ENCODE measurements around the gene TUBD1.
"Not testable (repeated sequence)": the region's sequence is repeated elsewhere in the genome, so short reads cannot be mapped to it uniquely, and the experiment has no call there.

Gene TUBD1, protein sequence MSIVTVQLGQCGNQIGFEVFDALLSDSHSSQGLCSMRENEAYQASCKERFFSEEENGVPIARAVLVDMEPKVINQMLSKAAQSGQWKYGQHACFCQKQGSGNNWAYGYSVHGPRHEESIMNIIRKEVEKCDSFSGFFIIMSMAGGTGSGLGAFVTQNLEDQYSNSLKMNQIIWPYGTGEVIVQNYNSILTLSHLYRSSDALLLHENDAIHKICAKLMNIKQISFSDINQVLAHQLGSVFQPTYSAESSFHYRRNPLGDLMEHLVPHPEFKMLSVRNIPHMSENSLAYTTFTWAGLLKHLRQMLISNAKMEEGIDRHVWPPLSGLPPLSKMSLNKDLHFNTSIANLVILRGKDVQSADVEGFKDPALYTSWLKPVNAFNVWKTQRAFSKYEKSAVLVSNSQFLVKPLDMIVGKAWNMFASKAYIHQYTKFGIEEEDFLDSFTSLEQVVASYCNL

GRCh38 chr17:59892924-59893675, at the start of gene TUBD1, which contains the start of gene RPS6KB1:
TSS of gene TUBD1 (minus strand) at chr17:59892943. CDS start at chr17:59891002, 1,941 bp downstream.
TSS of gene RPS6KB1 (plus strand) at chr17:59893121. CDS start at chr17:59893185, 64 bp downstream.
- peak; percentile 96 for DNase-seq

DNA sequence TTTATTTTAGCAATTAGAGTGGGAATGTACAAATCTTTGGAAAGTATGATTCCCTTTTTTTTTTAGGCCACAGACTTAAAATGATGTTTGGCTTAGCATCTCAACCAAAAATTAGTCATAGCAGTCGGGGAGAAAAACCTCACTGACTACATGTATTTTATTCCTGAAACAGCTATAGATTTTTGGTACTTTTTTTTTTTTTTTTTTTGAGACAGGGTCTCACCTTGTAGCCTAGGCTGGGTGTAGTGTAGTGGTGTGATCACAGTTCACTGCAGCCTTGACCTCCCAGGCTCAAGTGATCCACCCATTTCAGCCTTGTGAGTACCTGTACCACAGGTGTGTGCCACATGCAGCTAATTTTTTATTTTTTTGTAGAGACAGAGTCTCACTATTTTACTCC, 48.4 kb upstream of the TUBD1 start:
- no peak for DNase-seq

GRCh38 chr17:59940697-59941096, 48.0 kb upstream of the TUBD1 start:
- DNase-seq: not testable (repeated sequence)

GRCh38 chr17:59933317-59933716, 40.6 kb upstream of the TUBD1 start:
- DNase-seq: not testable (repeated sequence)

GRCh38 chr17:59930768-59931167, 38.0 kb upstream of the TUBD1 start:
- DNase-seq: not testable (repeated sequence)

GRCh38 chr17:59930121-59930520, 37.4 kb upstream of the TUBD1 start:
- not testable (repeated sequence) for DNase-seq

DNA sequence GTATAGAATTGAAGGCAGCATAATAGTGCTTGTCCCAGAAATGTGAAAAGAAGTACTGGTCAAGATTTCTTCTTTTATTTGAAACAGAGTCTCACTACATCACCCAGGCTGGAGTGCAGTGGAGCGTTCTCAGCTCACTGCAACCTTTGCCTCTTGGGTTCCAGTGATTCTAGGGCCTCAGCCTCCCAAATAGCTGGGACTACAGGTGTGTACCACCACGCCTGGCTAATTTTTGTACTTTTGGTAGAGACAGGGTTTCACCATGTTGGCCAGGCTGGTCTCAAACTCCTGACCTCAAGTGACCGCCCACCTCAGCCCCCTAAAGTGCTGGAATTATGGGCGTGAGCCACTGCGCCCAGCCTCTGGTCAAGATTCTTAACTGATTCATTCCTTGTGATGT, 27.9 kb upstream of the TUBD1 start:
- not testable (repeated sequence) for DNase-seq

DNA sequence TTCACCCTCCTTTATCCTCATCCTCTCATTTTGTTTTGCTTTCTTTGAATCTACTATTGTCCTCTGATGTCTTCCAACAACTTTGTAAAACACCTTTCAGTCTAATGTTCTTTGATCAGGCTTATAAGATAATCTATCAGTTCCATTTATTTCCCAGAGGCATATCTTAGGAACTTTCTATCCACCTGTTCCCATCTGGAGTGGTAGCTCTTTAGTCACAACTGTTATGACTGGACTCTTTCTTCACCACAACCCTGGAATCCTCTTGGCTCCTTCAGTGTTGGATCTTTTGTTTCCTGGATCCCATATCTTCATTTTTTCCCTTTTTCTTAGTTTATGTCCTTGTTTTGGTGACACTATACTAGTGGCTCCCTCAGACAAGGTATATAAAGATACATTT, 23.7 kb upstream of the TUBD1 start:
- DNase-seq: no peak

DNA sequence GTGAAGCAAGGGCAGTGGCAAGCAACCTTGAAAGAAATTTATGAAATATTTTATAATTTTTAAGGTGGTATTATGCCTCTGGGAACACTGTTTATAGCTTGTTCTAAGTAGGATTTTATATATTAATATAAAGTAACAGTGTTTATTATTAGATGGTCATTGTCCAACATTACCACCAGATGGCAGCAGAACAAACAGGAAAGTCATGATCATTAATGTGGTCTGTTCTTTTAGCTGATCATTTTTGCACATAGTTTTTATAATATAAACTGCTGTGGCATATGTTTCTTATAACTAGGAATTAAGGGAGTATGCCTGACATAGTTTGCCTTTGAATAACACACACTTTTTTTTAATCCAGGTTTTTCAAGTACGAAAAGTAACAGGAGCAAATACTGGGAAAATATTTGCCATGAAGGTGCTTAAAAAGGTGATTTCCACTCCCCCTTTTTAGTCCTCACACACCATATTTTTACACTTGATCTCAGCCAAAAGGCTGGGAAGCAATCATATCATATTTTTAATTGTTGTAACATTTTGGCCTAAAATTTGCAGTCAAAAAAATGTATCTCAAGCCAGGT, 21.6 kb upstream of the TUBD1 start:
- no peak for DNase-seq

- no peak for DNase-seq
These were observed 14.7 kb upstream of the TUBD1 start for GRCh38 chr17:59907467-59907866.

DNA sequence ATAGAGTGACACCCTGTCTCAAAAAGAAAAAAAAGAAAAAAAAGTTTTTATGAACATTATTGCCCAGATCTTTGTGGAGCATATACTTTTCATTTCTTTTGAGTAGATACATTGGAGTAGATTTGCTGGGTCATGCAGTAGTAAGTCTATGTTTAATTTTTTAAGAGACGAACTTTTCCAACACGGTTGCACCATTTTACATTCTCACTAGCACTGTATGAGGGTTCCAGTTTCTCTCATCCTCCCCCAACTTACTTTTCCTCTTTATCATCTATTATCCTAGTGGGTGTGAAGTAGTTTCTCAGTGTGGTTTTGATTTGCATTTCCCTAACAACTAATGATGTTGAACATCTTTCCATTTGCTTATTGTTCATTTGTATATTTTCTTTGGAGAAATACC, 10.7 kb upstream of the TUBD1 start:
- no peak for DNase-seq

DNA sequence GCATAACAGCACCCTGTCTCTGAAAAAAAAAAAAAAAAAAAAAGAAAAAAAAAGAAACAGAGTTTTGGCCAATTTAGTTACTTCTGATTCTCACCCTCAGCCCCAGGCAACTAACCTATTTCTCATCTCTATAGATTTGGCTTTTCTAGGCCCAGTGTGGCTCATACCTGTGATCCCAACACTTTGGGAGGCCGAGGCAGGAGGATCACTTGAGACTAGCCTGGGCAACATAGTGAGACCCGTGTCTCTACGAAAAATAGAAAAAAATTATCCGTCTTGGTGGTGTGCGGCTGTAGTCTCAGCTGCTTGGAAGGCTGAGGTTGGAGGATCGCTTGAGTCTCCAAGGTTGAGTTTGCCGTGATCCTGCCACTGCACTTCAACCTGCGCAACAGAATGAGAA, 8.9 kb upstream of the TUBD1 start:
- no peak for DNase-seq

DNA sequence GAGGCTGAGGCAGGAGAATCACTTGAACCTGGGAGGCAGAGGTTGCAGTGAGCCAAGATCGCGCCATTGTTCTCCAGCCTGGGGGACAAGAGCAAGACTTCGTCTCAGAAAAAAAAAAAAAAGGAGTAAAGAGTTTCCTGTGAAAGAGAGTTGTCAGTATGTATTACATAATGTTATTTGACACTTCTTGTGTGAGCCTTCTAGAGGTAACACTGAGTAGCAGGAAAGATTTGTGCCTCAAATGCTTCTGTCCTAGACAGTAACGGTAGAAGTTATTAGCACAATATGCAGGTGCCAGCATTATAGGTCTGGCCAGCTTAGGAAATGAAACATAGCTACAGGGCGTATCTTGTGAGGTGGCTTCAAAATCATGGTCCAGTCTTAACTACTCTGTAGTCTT, 6.4 kb upstream of the TUBD1 start:
- DNase-seq: no peak

GRCh38 chr17:59897090-59897489, 4.3 kb upstream of the TUBD1 start:
- DNase-seq: no peak

DNA sequence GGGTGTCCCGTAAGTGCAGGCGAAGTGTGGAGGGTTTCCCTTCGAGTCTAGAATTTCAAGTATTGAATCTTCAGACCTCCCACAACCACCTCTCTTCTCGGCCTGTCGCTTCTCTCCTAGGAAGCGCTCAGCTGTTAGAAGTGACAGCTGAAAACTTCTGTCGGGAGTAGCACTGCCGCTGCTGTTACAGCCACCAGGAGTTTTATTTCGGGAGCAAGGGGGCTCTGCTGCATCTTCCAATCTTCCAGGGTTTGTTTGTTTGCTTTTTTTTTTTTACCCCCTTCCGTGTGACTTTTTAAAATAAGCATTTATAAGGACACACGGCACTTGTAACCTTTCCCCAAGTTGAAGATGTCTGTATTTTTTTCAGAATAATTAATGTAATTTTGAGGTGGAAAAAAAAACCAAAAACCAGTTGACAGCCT, 945 bp upstream of the TUBD1 start:
- DNase-seq: no peak

- DNase-seq: no peak
These were observed 356 bp downstream of the TUBD1 start for GRCh38 chr17:59892251-59892923.

DNA sequence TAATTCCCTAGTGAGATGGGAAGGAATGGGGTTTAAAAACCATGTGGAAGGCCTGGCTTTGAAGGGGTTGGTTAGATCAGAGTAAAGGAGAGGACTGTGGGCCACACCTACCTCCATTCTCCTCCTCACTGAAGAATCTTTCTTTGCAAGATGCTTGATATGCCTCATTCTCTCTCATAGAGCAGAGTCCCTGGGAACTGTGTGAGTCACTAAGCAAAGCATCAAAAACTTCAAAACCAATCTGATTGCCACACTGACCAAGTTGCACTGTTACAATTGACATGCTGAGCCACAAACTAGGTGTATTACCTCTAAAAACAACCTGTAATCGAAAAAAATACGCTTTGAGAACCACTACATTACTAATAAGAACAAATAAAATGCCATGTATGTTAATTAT, 2.0 kb downstream of the TUBD1 start:
- no peak for DNase-seq

GRCh38 chr17:59888145-59888750, 4.5 kb downstream of the TUBD1 start:
- DNase-seq: no peak

DNA sequence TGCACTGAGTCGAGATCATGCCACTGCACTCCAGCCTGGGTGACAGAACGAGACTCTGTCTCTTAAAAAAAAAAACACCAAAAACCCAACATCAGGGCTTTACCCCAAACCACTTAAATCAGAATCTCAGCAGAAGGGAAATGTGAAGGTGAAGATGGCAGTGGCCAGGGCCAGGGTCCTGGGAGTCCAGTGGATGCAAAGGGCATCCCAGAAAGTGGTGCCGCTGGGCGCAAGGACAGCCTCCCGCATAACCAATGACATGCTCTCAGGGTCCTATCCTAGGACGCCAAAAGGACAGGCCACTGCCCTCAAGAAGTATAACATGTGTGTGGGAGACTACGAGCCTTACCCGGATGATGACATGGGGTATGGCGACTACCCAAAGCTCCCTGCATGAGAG, 7.9 kb downstream of the TUBD1 start:
- DNase-seq: no peak

- DNase-seq: no peak
These were observed 14.1 kb downstream of the TUBD1 start for GRCh38 chr17:59878624-59879023.

DNA sequence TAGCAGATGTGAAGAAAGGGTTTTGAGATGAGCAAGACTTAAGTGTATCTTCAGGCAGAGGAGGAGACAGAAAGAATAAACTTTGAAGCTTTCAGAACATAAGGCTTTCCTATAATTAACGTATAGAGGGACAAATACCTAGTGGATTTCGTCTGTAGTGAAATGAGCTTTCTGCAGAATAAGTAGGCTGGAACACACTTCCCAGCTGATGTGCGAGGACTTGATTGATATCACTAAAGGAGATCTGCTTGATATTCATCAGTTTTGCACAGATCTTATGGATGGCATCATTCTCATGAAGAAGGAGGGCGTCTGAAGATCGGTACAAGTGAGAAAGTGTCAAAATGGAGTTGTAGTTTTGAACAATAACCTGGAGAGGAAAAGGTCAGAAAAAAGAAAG, 14.8 kb downstream of the TUBD1 start:
- DNase-seq: no peak

DNA sequence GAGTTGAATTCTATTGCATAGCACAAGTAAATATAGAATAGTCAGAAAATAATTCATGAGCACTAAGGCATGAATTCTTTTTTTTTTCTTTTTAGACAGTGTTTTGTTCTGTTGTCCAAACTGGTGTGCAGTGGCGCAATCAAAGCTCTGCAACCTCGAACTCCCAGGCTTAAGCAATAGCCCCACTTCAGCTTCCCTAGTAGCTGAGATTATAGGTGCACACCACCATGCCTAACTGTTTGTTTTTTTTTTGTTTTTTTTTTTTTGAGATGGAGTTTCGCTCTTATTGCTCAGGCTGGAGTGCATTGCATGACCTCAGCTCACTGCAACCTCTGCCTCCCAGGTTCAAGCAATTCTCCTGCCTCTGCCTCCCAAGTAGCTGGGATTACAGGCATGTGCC, 16.6 kb downstream of the TUBD1 start:
- no peak for DNase-seq

- no peak for DNase-seq
These were observed 18.4 kb downstream of the TUBD1 start for GRCh38 chr17:59874376-59874775.
